ENCODE data around the gene LRCOL1. TPM values are rescaled to one million over a fixed set of nuclear protein-coding genes. Genes with fewer than 3 reads are reported as not detected.

The LRCOL1 gene
- total and polyA plus RNA-seq, 9 donors = 0.11 to 0.71 (median 0.63) TPM; not detected in 5

GRCh38 chr12:132578118-132578517 is 32.3 kb downstream of the LRCOL1 start:
- 79 to 84% (median 81%) methylated on average over 11 of the region's 11 CpGs for WGBS, 3 donors
- TF ChIP-seq POLR2A (IDR thresholded peaks at IDR 0.05) = no peak
- no peak for TF ChIP-seq CTCF (IDR thresholded peaks at IDR 0.05)
- no peak for TF ChIP-seq EP300 (IDR thresholded peaks at IDR 0.05)
- intact Hi-C loops (cut with DNase I) = no loop called here

DNA sequence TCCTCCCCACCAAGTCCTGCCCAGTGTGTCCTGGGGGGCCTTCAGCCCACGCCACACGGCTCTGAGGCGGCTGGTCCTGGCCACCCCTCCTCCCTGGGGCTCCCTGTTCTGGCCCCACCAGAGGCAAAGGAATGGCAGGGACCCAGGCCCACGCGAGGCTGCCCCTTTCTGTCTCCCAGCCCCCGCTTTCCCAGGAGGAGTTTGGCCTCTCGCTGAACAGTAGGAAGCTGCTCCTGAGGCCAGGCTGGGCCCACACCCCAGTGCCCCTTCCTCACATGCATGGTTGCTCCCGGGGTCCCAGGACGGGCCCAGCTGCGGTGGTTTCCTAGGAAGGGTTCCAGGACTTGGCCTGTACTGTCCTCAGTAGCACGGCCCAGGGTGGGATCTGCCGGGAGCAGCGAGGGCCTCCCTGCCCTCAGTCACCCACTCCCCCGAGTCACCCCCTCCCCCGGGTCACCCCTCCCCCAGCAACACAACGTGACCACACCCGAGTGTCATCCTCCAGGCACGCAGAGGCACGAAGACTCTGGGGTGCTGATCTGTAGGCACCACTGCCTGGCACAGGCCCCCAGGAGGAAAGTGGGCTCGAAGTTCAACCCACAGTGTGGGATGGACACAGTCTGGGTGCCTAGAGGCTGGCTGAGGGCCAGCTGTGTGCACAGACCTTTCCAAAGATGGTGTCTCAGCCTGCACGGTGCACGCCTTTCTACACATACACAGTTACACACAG is 33.0 kb downstream of the LRCOL1 start:
- H3K4me3 ChIP-seq = no peak overlapping the region
- no peak overlapping the region for H3K27ac ChIP-seq
- WGBS, 3 donors = 76 to 83% (median 79%) methylated on average over 20 to 22 of the region's 22 CpGs
- no peak for DNase-seq
- intact Hi-C loops (cut with DNase I) = no loop called here
- no peaks in the 10 kb centered on the region for H3K4me1 ChIP-seq (ENCODE audit: insufficient read depth)
- H3K9me3 ChIP-seq = no peaks in the 10 kb centered on the region
- no peaks in the 10 kb centered on the region for H3K27me3 ChIP-seq
- H3K36me3 ChIP-seq = no peaks in the 10 kb centered on the region
- TF ChIP-seq EP300 (IDR thresholded peaks at IDR 0.05) = no peak
- no peak for TF ChIP-seq POLR2A (IDR thresholded peaks at IDR 0.05)
- no peak for TF ChIP-seq CTCF (IDR thresholded peaks at IDR 0.05)

More at GRCh38 chr12:132578118-132578517, 32.3 kb downstream of the LRCOL1 start:
- H3K36me3 ChIP-seq = no peaks in the 10 kb centered on the region
- H3K9me3 ChIP-seq = no peaks in the 10 kb centered on the region
- H3K27me3 ChIP-seq = no peaks in the 10 kb centered on the region
- H3K4me1 ChIP-seq (ENCODE audit: insufficient read depth) = no peaks in the 10 kb centered on the region
- H3K27ac ChIP-seq = no peak overlapping the region
- H3K4me3 ChIP-seq = no peak overlapping the region
- DNase-seq = no peak

DNA sequence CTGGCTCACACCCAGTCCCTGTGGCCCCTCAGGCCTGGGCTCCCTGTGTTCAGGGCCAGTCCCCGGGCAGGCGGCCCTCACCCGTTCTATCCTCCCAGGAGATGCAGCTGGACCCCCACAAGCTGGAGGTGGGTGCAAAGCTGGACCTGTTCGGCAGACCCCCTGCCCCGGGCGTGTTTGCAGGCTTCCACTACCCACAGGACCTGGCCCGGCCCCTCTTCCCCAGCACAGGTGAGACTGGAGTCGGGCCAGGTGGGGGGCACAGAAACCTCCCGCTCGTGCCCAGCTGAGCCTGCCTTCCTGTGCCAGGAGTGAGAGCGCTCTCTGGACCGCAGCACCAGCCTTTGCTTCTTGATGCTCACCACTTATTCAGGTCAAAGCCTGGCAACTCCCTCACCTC is 33.7 kb downstream of the LRCOL1 start:
- H3K4me1 ChIP-seq (ENCODE audit: insufficient read depth) = no peaks in the 10 kb centered on the region
- no peaks in the 10 kb centered on the region for H3K27me3 ChIP-seq
- DNase-seq = no peak
- no peaks in the 10 kb centered on the region for H3K9me3 ChIP-seq
- intact Hi-C loops (cut with DNase I) = no loop called here
- no peaks in the 10 kb centered on the region for H3K36me3 ChIP-seq
- H3K4me3 ChIP-seq = no peak overlapping the region
- no peak overlapping the region for H3K27ac ChIP-seq
- TF ChIP-seq POLR2A (IDR thresholded peaks at IDR 0.05) (no peak), EP300 (IDR thresholded peaks at IDR 0.05) (no peak), CTCF (IDR thresholded peaks at IDR 0.05) (no peak)
- WGBS, 3 donors = 96 to 97% (median 96%) methylated on average over 12 of the region's 12 CpGs

GRCh38 chr12:132575661-132576060 is 34.7 kb downstream of the LRCOL1 start:
- no peak for TF ChIP-seq EP300 (IDR thresholded peaks at IDR 0.05)
- no peak for TF ChIP-seq POLR2A (IDR thresholded peaks at IDR 0.05)
- no peak for TF ChIP-seq CTCF (IDR thresholded peaks at IDR 0.05)
- no peaks in the 10 kb centered on the region for H3K4me1 ChIP-seq (ENCODE audit: insufficient read depth)
- no peaks in the 10 kb centered on the region for H3K27me3 ChIP-seq
- H3K4me3 ChIP-seq = no peak overlapping the region
- whole genome bisulfite sequencing, 3 donors = 89 to 96% (median 93%) methylated on average over 11 of the region's 11 CpGs
- no peak overlapping the region for H3K27ac ChIP-seq
- no peaks in the 10 kb centered on the region for H3K36me3 ChIP-seq
- no peak for DNase-seq
- intact Hi-C loops (cut with DNase I) = no loop called here
- H3K9me3 ChIP-seq = no peaks in the 10 kb centered on the region
